K562 (cell line): ENCODE results near the gene CORO1A.

Source experiments
- JUND ChIP-seq, 2 experiments: IDR thresholded peaks; 2 replicates in 1 of 2; 3 replicates in 1 of 2; pipeline ENCODE4 v1.6.1; 2011; ENCODE audit warnings: borderline replicate concordance in 2 of 2, low read depth in 2 of 2, low read length in 2 of 2, improper control_type of control experiment in 1 of 2, missing biosample characterization in 1 of 2, missing genetic modification characterization in 1 of 2, missing genetic modification reagents in 1 of 2
- RBFOX2 ChIP-seq: fragments of 200-400 bp; formaldehyde crosslinking; IDR thresholded peaks from 2 replicates; pipeline ENCODE4 v1.6.1; 2017; ENCODE audit warnings: low read depth, mild to moderate bottlenecking, low read length, moderate library complexity
- RFX5 ChIP-seq: IDR thresholded peaks from 2 replicates; pipeline ENCODE4 v1.6.1; 2011; ENCODE audit warnings: low read depth, mild to moderate bottlenecking, improper control_type of control experiment, low read length
- TFAM ChIP-seq: fragments of 250-450 bp; sonication (Bioruptor Pico); conservative IDR thresholded peaks from 2 replicates; pipeline ENCODE4 v1.5.0; 2021; ENCODE audit warnings: mild to moderate bottlenecking, moderate library complexity

DNA sequence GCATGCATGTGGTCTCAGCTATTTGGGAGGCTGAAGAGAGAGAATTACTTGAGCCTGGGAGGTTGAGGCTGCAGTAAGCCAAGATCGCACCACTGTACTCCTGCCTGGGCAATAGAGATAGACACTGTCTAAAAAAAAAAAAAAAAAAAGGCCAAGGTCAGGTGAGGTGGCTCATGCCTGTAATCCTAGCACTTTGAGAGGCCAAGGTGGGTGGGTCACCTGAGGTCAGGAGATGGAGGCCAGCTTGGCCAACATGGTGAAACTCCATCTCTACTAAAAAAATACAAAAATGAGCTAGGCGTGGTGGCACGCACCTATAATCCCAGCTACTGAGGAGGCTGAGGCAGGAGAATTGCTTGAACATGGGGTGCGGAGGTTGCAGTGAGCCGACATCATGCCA, 28.2 kb upstream of the CORO1A start:
- TF ChIP-seq TFAM (CRISPR knock-in tag) (no peak), RBFOX2 (no peak), RFX5 (no peak), JUND (IDR thresholded peaks at IDR 0.05; ENCODE audit: borderline replicate concordance, low read depth, low read length) (no peak), JUND (tag; IDR thresholded peaks at IDR 0.05; ENCODE audit: borderline replicate concordance, low read depth, low read length) (no peak)
